Measurements from ENCODE around the gene NR2C2. TPM values are rescaled to one million over a fixed set of nuclear protein-coding genes. Genes with fewer than 3 reads are reported as not detected.

Gene NR2C2
- total RNA-seq, 1 experiment from 2014 or later, result 38.5 TPM

DNA sequence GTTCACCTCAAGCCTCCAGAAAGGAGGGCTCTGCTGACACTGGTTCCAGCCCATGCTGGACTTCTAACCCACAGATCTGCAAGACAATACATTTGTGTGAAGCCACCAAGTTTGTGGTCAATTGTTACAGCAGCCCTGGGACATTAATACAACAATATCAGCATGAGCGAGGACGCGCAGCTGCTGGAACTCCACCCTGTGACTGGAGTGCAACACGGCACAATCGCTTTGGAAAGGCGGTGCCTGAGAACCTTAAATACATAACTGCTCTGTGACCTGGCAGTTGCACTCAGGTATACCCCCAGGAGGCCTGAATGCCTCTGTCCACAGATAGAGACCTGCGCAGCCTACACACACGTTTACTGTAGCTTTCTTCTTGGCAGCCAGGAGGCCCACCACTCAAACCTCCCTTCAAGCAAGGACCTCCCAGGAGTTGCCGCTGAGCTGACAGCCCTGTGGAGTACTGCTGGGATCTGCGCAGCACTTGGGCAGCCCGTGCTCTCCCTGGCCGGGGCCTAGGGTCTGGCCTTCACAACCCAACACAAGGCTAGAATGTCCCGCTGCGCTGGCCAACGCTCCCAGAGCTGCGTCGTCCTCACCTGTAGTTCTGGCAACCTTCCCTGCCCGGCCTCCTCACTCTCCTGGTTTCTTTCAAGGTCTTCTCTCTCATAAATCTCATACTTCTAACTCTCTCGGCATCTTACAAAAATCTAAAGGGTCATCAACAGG, 109.5 kb downstream of the NR2C2 start:
- no peak overlapping the region; a peak in 1 of 7 replicates for H3K27ac Mint-ChIP-seq
- Histone ChIP-seq H2BK20ac (ENCODE audit: low read depth, low read length, poor library complexity, severe bottlenecking) (no peak overlapping the region), H4K20me1 (ENCODE audit: control insufficient read depth, insufficient read depth, insufficient read length) (no peaks in the 10 kb centered on the region), H3K27ac (ENCODE audit: insufficient read length, low read depth, low read length) (no peak overlapping the region), H3K23me2 (ENCODE audit: insufficient read length, low read depth, low read length, poor library complexity, severe bottlenecking) (no peaks in the 10 kb centered on the region), H3K79me1 (ENCODE audit: insufficient read depth, low read depth, low read length, poor library complexity, severe bottlenecking) (no peaks in the 10 kb centered on the region), H3K56ac (ENCODE audit: insufficient read length, low read depth, low read length) (no peak overlapping the region), H3K4me1 (ENCODE audit: insufficient read depth, low read length) (no peaks in the 10 kb centered on the region), H3K14ac (ENCODE audit: insufficient read depth, low read length) (no peak overlapping the region), H2BK12ac (ENCODE audit: insufficient read length, low read depth, low read length) (no peak overlapping the region), H4K5ac (ENCODE audit: insufficient read length, low read depth, low read length) (no peak overlapping the region), H3K79me2 (ENCODE audit: insufficient read depth, low read length) (peaks cover 6% of the 10 kb centered on the region; the same call in 1 of the 2 replicates), H2AK5ac (ENCODE audit: insufficient read length, low read length) (no peak overlapping the region), H3T11ph (ENCODE audit: low read length) (no peak overlapping the region), H2BK15ac (ENCODE audit: low read depth, low read length) (no peak overlapping the region), H3K9me3 (ENCODE audit: control insufficient read depth, low read depth, low read length) (no peaks in the 10 kb centered on the region), H4K91ac (ENCODE audit: insufficient read length, low read depth, low read length) (no peak overlapping the region), H2BK120ac (ENCODE audit: low read depth, low read length, poor library complexity, severe bottlenecking) (no peak overlapping the region), H3K4me2 (ENCODE audit: insufficient read depth, insufficient read length, low read length) (no peak overlapping the region), H3K4ac (ENCODE audit: low read depth, low read length) (no peak overlapping the region), H3K27me3 (ENCODE audit: insufficient read depth, low read length) (no peaks in the 10 kb centered on the region), H2AFZ (ENCODE audit: low read length) (no peak overlapping the region), H4K8ac (replicated peaks; ENCODE audit: insufficient read length, low read depth, low read length) (no peak overlapping the region), H2BK5ac (ENCODE audit: insufficient read length, low read length) (no peak overlapping the region), H3K18ac (ENCODE audit: insufficient read length, low read depth, low read length) (no peak overlapping the region), H3K9ac (ENCODE audit: extremely low read depth, insufficient read length, low read length) (no peak overlapping the region), H3K23ac (ENCODE audit: insufficient read length, low read depth, low read length) (no peak overlapping the region)
- H3K27me3 Mint-ChIP-seq (ENCODE audit: low read depth), result no peaks in the 10 kb centered on the region
- peaks cover 0 to 3% of the 10 kb centered on the region in 2 experiments; a peak in 1 of 5 replicates for H3K9me3 Mint-ChIP-seq
- DNase-seq, result no peak
- no peak overlapping the region for H3K4me3 Mint-ChIP-seq
- no CpG with 5 or more reads among the region's 19 CpGs for WGBS (ENCODE audit: extremely low coverage, insufficient read length, low lambda C conversion rate)
- H3K36me3 Mint-ChIP-seq (ENCODE audit: insufficient read depth in 1 of 3, low read depth in 3 of 3), result peaks cover 36 to 84% (median 71%) of the 10 kb centered on the region in 3 experiments; a peak in 6 of 7 replicates
- TF ChIP-seq, protein P1, sequence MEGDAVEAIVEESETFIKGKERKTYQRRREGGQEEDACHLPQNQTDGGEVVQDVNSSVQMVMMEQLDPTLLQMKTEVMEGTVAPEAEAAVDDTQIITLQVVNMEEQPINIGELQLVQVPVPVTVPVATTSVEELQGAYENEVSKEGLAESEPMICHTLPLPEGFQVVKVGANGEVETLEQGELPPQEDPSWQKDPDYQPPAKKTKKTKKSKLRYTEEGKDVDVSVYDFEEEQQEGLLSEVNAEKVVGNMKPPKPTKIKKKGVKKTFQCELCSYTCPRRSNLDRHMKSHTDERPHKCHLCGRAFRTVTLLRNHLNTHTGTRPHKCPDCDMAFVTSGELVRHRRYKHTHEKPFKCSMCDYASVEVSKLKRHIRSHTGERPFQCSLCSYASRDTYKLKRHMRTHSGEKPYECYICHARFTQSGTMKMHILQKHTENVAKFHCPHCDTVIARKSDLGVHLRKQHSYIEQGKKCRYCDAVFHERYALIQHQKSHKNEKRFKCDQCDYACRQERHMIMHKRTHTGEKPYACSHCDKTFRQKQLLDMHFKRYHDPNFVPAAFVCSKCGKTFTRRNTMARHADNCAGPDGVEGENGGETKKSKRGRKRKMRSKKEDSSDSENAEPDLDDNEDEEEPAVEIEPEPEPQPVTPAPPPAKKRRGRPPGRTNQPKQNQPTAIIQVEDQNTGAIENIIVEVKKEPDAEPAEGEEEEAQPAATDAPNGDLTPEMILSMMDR (conservative IDR thresholded peaks at IDR 0.05), result no peak
- peaks cover 7 to 8% of the 10 kb centered on the region in 2 experiments; a peak in 3 of 4 replicates for H3K4me1 Mint-ChIP-seq

Measured in H9 (cell line).